HG02885 (cell line): ENCODE data around the gene SETD2.
"Not testable (repeated sequence)": the region's sequence is repeated elsewhere in the genome, so short reads cannot be mapped to it uniquely, and the experiment has no call there.

Experiments used
- ATAC-seq: cut with Tn5 transposase; IDR thresholded peaks from one replicate; pipeline ENCODE4 v1.9.1; 2021; ENCODE audit warnings: mild to moderate bottlenecking; ENCODE audit not compliant: unreplicated experiment, poor library complexity

The SETD2 gene, protein sequence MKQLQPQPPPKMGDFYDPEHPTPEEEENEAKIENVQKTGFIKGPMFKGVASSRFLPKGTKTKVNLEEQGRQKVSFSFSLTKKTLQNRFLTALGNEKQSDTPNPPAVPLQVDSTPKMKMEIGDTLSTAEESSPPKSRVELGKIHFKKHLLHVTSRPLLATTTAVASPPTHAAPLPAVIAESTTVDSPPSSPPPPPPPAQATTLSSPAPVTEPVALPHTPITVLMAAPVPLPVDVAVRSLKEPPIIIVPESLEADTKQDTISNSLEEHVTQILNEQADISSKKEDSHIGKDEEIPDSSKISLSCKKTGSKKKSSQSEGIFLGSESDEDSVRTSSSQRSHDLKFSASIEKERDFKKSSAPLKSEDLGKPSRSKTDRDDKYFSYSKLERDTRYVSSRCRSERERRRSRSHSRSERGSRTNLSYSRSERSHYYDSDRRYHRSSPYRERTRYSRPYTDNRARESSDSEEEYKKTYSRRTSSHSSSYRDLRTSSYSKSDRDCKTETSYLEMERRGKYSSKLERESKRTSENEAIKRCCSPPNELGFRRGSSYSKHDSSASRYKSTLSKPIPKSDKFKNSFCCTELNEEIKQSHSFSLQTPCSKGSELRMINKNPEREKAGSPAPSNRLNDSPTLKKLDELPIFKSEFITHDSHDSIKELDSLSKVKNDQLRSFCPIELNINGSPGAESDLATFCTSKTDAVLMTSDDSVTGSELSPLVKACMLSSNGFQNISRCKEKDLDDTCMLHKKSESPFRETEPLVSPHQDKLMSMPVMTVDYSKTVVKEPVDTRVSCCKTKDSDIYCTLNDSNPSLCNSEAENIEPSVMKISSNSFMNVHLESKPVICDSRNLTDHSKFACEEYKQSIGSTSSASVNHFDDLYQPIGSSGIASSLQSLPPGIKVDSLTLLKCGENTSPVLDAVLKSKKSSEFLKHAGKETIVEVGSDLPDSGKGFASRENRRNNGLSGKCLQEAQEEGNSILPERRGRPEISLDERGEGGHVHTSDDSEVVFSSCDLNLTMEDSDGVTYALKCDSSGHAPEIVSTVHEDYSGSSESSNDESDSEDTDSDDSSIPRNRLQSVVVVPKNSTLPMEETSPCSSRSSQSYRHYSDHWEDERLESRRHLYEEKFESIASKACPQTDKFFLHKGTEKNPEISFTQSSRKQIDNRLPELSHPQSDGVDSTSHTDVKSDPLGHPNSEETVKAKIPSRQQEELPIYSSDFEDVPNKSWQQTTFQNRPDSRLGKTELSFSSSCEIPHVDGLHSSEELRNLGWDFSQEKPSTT (N-terminal part only)

DNA sequence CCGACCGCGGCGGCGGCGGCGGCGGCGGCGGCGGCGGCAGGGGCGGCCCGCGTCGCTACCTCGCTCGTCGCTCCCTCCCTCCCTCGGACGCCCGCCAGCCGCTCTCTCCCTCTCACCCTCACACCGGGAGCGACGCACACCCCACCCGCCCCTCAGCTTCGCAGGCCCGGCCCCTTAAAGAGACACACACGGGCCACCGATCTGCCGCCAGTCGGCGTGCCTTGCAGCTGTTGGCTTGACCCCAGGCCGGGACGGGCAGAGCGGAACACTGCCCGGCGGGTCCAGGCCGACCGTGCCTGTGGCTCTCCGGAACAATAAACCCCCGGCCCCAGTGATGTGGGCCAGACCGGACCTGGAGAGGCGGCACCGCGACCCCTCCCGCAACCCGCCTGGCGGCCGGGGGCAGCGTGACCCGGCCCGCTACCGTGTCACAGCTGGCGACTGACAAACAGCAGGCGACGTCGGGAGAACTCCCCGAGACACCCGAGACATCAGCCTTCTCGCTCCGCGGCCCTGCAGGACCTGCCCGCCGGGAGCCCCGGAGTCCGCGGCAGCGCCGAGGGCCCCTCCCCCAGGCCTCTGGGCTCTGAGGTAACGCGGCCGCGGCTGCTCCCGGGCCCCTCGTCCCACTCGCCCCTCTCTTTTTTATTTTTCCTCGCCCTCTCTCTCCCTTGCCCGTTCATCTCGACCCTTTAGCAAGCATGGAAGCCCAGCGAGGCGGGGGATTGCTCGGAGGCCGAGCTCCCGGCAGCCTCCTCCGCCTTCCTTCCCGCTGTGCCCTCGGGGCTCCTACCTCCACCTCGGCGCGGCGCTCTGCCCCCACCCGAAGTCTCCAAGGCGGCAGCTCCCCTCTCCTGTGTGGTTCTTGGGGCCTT is at the start of gene SETD2:
SETD2 (minus strand) TSS at position 107 of the 875 bp plus-strand sequence. CDS start 189 bp downstream, outside the sequence.
- peak; percentile 76 for ATAC-seq

DNA sequence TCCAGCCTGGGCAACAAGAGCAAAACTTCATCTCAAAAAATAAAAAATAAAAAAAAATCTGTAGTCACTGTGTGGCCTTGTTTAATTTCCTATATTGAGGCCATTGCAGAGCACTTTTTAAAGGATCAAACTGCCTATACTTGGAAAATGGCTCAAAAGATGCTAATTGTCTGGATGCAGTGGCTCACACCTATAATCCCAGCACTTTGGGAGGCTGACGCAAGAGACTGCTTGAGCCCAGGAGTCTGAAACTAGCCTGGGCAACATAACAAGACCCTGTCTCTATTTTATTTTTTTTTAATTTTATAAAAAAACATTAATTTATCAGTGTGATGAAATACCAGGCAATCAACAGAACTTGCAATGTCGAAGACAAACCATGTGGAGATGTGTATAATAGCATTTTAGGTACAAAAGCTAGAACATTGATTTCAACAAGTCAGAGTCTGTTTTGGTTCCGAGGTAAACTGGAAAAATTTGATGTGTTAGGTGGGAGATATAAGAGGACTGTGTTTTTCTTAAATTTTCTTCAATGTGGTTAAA is 47.0 kb upstream of the SETD2 start:
- no peak for ATAC-seq

DNA sequence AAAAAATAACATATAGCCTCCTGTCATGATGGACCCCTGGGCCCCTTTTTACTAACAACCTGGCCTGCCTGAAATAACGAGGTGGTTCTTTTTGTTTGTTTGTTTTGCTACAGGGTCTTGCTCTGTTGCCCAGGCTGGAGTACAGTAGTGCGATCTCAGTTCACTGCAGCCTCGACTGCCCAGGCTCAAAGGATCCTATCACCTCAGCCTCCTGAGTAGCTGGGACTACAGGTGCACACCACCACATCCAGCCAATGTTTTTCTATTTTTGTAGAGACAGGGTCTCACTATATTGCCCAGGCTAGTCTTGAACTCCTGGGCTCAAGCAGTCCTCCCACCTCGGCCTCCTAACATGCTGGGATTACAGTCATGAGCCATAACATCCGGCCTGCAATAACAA is 42.1 kb upstream of the SETD2 start:
- not testable (repeated sequence) for ATAC-seq

DNA sequence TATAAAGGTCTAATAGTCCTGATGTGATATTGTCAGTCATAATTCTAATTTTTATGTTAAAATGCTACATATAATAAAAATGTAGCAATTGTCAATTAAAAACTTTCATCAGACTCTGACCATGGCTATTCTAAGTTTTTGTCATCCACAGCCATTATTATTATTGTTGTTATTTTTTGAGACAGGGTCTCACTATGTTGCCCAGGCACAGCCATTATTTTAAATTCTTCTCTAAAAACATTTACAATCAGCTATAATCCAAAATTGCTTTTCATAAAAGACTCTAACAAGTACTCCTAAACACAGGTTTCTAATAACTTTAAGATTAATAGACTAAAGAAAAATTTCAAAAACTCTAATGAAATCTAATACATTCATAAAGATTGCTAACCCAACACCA is 41.0 kb upstream of the SETD2 start:
- ATAC-seq, result no peak

DNA sequence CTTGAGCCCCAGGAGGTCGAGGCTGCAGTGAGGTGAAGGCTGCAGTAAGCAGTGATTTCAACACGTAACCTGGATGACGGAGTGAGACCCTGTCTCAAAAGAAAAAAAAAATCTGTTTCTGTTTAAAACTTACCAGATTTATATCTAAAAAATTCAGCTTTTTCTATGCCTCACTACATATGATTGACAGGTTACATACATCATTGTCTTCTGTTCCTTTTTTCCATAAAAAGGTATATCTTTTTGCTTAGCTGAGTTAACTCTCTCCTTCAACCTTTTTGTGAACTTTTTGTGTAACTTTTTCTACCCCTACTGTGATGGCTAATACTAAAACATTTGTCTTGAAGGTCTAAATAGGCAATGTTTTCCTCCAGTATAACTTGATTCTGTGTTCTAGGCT is 38.6 kb upstream of the SETD2 start:
- ATAC-seq, result no peak

DNA sequence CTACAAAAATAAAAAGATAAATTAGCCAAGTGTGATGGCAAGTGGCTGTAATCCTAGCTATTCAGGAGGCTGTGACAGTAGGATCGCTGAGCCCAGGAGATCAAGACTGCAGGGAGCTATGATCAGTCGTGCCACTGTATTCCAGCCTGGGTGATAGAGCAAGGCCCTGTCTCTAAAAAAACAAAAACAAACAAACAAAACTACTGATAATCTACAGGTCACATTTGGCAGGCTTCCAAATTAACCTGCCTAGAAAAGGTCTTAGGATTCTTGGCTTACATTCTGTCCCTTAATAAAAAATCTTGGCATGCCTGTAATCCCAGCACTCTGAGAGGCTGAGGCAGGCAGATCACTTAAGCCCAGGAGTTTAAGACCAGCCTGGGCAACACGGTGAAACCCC is 33.4 kb upstream of the SETD2 start:
- ATAC-seq, result no peak

DNA sequence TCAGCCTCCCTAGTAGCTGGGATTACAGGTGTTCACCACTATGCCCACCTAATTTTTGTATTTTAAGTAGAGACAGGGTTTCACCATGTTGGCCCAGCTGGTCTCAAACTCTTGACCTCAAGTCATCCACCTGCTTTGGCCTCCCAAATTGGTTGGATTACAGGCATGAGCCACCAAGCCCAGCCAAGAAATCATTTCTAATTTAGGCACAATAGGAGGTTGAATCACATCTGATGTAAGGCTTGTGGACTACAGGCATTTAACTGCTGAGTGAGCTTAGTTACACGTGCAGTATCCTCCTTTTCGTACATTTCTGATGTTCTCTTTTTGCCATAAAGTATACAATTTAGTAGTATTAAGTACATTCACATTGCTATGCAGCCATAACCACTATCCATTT is 31.1 kb upstream of the SETD2 start:
- no peak for ATAC-seq

DNA sequence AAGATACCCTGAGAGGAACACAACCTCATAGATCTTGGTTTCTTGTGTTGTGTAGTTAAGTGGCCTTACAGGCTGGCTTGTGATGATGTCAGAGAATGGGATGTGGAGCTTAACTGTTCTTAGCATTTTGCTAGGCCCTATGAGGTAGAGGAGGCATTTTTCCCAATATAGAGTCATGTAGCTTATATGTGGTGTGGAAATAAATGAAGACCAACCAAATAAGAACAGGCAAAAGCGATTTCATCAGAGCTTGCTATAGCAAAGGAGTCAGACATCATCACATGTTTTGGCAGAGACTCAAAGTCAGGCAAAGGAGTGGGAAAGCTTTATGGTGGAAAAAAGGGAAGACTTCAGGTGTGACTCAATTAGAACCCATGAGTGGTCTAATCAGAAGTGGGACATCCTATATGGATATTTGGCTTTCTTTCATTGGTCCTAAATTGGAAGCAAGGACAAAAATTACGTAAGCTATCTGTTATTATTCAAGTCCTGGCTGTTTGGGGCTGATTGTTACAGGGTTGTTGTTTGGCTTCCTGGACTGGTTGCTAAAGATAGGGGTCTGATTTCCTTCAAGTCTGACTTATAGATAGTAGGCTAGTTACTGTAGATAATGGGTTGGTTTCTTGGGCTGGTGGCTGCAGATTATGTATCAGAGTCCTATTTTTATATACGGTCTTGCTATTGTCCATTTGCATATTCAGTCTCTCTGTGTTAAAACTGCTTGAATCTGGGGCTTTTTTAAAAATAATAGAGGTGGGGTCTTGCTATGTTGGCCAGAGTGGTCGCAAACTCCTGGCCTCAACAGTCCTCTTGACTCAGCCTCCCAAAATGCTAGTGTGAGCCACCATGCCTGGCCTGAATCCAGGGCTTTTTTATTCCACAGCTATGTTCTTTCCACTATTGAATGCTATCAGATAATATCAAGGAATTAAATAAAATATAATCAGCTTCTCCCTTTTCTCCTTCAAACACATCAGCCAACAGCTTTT is 30.3 kb upstream of the SETD2 start:
- no peak for ATAC-seq

DNA sequence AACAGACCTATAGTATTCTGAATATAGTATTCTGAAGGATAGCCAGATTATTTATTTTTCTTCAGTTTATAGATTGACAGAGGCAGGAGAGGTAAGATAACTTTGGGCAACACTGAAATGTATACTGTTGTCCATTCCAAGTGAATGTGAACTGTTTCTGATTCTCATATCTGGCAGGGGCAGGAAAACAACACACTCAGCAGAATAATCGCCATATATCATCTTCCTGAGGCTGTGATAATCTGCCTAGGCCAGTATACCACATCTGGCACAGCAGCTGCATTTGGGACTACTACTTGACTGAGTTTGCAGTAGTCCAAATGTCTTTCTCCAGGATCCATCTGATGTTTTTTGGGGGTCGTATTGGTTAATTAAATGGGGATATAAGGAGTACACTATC is 22.4 kb upstream of the SETD2 start:
- ATAC-seq, result no peak

DNA sequence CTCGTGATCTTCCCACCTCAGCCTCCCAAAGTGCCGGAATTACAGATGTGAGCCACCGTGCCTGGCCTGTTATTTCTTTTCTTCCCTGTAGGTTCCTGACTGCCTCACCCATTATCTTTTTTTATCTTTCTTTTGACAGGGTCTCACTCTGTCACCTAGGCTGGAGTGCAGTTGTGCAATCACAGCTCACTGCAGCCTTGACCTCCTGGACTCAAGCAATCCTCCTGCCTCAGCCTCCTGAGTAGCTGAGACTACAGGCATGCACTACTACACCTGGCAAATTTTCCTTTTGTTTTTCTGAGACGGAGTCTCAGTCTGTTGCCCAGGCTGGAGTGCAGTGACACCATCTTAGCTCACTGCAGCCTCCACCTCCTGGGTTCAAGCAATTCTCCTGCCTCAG is 17.8 kb upstream of the SETD2 start:
- ATAC-seq, result not testable (repeated sequence)

DNA sequence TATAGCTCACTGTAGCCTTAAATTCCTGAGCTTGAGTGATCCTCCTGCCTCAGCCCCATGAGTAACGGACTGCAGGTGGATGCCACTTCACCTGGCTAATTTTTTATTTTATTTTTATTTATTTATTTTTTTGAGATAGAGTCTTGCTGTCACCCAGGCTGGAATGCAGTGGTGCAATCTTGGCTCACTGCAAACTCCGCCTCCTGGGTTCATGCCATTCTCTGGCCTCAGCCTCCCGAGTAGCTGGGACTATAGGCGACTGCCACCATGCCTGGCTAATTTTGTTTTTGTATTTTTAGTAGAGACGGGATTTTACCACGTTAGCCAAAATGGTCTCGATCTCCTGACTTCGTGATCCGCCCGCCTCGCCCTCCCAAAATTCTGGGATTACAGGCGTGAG is 16.1 kb upstream of the SETD2 start:
- ATAC-seq, result not testable (repeated sequence)

DNA sequence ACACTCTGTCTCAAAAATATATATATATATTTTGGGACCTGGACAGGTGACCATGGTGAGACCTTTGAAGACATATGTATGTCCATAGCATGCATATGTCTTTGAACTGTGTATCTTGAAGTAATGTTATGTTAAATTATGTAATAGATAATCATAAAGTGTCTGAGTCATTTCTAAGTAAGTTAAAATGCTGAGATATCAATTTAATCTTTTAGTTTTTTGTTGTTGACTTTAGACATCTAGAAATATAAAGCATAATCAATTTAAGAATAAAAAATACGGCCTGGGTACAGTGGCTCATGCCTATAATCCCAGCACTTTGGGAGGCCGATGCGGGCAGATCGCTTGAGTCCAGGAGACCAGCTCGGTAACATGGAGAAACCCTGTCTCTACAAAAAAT is 12.7 kb upstream of the SETD2 start:
- no peak for ATAC-seq

DNA sequence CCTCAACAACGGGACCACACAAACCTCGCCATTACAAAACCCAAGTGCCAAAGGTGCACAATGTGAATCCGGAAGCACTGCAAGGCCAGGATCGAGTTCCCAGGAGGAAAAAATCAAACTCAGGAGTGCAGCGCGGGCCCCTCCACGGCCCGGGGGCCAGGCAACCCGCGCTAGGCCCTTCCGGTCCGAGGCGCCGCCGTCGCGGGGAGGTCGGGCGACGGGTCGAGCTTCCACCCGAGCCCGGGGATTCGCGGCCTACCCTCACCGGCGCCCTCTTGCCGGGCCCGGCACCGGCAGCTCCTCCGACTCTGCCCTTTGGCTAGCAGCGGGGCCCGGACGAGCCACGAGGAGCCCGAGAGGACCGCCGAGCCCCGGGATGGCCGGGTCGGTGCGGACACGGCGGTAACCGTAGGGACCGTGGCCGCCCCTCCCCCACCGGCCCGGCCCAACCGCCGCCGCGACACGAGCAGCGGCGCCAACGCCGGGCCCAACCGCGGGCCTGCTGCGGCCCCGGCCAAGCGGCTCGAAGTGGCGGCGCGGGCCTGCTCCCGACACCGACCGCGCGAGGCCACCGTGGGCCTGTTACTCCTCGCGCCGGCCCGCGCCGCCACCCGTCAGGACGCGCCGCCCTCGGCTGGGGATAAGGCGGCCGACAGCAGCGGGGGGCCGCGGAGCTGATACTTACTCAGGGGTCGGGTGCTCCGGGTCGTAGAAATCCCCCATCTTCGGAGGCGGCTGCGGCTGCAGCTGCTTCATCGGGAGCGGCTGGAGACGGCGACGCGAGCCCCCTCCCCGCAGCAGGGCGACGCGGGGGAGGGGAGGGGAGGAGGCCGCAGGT is 525 bp downstream of the SETD2 start:
- peak; percentile 27 for ATAC-seq

DNA sequence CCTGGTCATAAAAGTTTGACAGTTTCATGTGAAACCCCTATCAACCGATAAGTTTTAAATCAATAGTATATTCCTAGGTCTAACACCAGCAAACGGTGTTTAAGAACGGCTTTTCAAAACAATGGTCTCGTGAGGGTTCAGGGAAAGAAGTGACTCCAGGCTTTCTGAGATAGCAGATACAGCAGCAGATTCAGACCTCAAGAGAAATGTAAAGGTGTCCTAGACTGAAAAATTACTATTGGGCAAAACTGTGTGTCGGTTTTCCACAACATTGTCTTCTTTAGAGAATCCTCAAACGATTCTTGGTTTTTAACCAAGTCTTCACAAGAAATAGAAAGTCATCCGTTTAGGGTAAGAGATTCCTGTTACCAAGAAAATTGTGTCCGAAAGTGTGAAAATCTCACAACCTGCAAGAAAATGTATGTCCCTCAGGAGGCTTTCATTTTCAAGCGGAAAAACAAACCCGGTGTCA is 1.2 kb downstream of the SETD2 start:
- ATAC-seq, result no peak

DNA sequence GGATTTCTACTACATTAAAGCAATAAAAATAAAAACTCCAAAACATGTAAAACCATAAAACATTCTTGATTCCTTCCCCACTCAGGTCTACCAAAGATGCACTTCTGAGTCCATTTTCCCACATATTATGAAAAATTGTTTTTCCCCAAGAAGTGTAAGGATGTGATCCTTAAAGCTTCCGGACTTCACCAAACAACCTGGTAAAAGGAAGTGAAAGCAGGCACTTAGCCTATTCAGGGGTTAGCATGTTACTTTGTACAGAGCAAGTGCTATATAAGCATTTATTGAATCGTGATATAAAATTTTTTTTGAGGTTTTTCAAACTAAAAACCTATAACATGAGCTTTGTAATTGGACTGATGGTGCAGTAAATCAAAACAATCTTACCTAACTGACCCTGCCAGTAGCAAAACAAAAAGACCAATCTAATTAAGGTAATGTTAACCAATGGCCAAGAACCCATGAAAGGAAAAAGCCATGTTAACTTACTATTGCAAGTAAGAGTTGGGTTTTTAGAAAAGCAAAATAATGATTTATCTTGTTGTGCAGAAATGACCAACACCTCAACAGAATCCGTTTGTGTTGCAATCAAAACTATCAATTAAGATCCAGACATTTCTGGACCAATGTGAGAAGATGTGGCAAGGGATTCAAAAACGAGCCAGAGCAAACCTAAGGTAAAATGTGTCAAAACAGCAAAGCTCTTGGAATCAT is 1.8 kb downstream of the SETD2 start:
- no peak for ATAC-seq

DNA sequence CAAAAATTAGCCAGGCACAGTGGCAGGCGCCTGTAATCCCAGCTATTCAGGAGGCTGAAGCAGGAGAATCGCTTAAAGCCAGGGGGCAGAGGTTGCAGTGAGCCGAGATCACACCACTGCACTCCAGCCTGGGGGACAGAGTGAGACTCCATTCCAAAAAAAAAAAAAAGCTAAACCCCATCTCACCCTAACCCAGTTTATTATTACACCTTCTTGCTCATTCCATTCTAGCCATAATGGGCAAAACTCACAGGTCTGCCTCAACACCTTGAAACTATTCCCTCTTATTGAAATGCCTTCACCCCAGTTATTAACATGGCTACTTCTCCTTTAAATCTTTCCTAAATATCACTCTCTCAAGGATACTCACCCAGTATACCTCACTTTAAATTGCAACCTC is 4.1 kb downstream of the SETD2 start:
- ATAC-seq, result no peak

DNA sequence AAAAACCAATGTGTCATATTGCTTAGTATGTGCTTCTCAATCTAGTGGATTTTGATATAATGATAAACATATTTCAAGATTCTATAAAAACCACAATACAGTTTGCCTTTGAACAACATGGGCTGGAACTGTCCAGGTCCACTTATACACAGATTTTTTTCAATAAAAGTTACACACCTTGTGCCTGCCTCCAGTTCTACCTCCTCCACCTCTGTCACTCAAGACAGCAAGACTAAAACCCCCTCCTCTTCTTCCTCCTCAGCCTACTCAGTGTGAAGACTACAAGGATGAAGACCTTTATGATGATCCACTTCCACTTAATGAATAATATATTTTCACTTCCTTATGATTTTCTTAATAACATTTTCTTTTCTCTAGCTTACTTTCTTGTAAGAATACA is 5.7 kb downstream of the SETD2 start:
- ATAC-seq, result no peak
